Measurements from ENCODE around the gene GKN1.

GKN1 gene

GRCh38 chr2:68961380-68961779 is 13.1 kb upstream of the GKN1 start:
- no peak for DNase-seq

- DNase-seq: no peak
These were observed 10.2 kb upstream of the GKN1 start for GRCh38 chr2:68964282-68964681.

GRCh38 chr2:68968221-68968620 is 6.2 kb upstream of the GKN1 start:
- no peak for DNase-seq

- no peak for DNase-seq
These were observed 4.5 kb upstream of the GKN1 start for GRCh38 chr2:68969736-68970490.

GRCh38 chr2:68970566-68971265 is 3.7 kb upstream of the GKN1 start:
- DNase-seq: no peak

GRCh38 chr2:68971591-68972231 is 2.7 kb upstream of the GKN1 start:
- no peak for DNase-seq

GRCh38 chr2:68974946-68975665 is 670 bp downstream of the GKN1 start:
- no peak for DNase-seq

- DNase-seq: no peak
These were observed 1.4 kb downstream of the GKN1 start for GRCh38 chr2:68975844-68976243.

GRCh38 chr2:68977453-68977852 is 3.0 kb downstream of the GKN1 start:
- DNase-seq: no peak

- DNase-seq: no peak
These were observed 3.7 kb downstream of the GKN1 start for GRCh38 chr2:68978098-68978497.

GRCh38 chr2:68980956-68981355 is 6.5 kb downstream of the GKN1 start:
- no peak for DNase-seq

GRCh38 chr2:68987021-68987503 is 12.6 kb downstream of the GKN1 start:
- DNase-seq: no peak

- DNase-seq: no peak
These were observed 14.6 kb downstream of the GKN1 start for GRCh38 chr2:68989035-68989434.

GRCh38 chr2:68992341-68992740 is 17.9 kb downstream of the GKN1 start:
- no peak for DNase-seq

GRCh38 chr2:68992933-68993332 is 18.5 kb downstream of the GKN1 start:
- no peak for DNase-seq

GRCh38 chr2:68993660-68994059 is 19.2 kb downstream of the GKN1 start:
- DNase-seq: no peak

- no peak for DNase-seq
These were observed 20.4 kb downstream of the GKN1 start for GRCh38 chr2:68994864-68995263.

GRCh38 chr2:68995916-68996315 is 21.5 kb downstream of the GKN1 start:
- no peak for DNase-seq

GRCh38 chr2:68997401-68997800 is 23.0 kb downstream of the GKN1 start:
- no peak for DNase-seq

- no peak for DNase-seq
These were observed 27.4 kb downstream of the GKN1 start for GRCh38 chr2:69001879-69002278.

- DNase-seq: no peak
These were observed 29.3 kb downstream of the GKN1 start for GRCh38 chr2:69003731-69004130.

GRCh38 chr2:69007169-69007568 is 32.7 kb downstream of the GKN1 start:
- no peak for DNase-seq

- DNase-seq: no peak
These were observed 33.2 kb downstream of the GKN1 start for GRCh38 chr2:69007603-69008002.
